ENCODE measurements around the gene ERBB4.

ERBB4 gene

DNA sequence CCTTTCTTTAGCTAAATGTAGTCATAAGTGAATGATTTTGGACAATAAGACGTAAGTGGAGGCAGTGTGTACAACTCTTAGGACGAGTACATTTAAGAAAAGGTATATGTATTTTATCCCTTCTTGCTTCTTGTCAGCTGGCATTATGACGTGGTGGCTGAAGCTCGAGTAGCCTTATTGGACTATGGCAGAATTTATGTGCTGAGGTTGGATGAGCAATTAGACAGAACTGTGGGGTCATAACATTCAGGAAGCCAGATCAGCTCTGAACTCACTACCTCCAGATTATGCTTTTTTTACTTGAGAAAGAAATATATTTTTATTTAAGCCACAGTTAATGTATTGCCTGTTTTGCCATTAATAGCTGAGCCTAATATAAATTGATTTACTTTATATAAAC, 661.5 kb downstream of the ERBB4 start:
- H3K4me3 ChIP-seq (ENCODE audit: low read length), result no peak overlapping the region
- no peak overlapping the region for H3K4me2 ChIP-seq (ENCODE audit: low read length)
- H3K27me3 ChIP-seq (ENCODE audit: control insufficient read depth, low read length), result no peaks in the 10 kb centered on the region
- H4K20me1 ChIP-seq (ENCODE audit: control insufficient read depth, insufficient read depth, low read depth, low read length), result no peaks in the 10 kb centered on the region
- H3K9me3 ChIP-seq (ENCODE audit: control insufficient read depth, insufficient read depth, low read length), result no peaks in the 10 kb centered on the region
- no peaks in the 10 kb centered on the region for H3K79me2 ChIP-seq (ENCODE audit: control insufficient read depth, low read length)
- H3F3A ChIP-seq (ENCODE audit: control insufficient read depth, insufficient read depth), result no peaks in the 10 kb centered on the region
- no peaks in the 10 kb centered on the region for H3K4me1 ChIP-seq (ENCODE audit: control insufficient read depth, low read length)
- H3K36me3 ChIP-seq (ENCODE audit: control insufficient read depth, low read length), result no peaks in the 10 kb centered on the region
- H3K27ac ChIP-seq (ENCODE audit: low read depth, low read length), result no peak overlapping the region
- no peak for TF ChIP-seq EZH2phosphoT487 (IDR thresholded peaks at IDR 0.05; ENCODE audit: borderline replicate concordance, low read length)
- TF ChIP-seq, protein P1, sequence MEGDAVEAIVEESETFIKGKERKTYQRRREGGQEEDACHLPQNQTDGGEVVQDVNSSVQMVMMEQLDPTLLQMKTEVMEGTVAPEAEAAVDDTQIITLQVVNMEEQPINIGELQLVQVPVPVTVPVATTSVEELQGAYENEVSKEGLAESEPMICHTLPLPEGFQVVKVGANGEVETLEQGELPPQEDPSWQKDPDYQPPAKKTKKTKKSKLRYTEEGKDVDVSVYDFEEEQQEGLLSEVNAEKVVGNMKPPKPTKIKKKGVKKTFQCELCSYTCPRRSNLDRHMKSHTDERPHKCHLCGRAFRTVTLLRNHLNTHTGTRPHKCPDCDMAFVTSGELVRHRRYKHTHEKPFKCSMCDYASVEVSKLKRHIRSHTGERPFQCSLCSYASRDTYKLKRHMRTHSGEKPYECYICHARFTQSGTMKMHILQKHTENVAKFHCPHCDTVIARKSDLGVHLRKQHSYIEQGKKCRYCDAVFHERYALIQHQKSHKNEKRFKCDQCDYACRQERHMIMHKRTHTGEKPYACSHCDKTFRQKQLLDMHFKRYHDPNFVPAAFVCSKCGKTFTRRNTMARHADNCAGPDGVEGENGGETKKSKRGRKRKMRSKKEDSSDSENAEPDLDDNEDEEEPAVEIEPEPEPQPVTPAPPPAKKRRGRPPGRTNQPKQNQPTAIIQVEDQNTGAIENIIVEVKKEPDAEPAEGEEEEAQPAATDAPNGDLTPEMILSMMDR (IDR thresholded peaks at IDR 0.05; ENCODE audit: low read depth, low read length, poor library complexity, severe bottlenecking), result no peak
- no peaks in the 10 kb centered on the region for H3K9me2 ChIP-seq (replicated peaks; ENCODE audit: control insufficient read depth, low read length)

DNA sequence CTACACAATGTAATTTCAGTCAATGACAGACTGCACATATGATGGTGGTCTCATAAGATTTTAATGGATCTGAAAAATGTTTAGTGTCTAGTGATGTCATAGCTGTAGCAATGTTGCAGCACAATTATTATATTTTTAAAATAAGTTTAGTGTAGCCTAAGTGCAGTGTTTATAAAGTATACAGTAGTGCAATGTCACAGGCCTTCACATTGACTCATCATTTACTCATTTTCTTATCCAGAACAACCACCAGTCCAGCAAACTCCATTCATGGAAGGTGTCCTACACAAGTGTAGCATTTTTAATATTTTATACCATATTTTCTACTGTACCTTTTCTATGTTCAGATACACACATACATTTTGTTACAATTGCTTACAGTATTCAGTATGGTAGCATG, 663.1 kb downstream of the ERBB4 start:
- Histone ChIP-seq H3F3A (ENCODE audit: control insufficient read depth, insufficient read depth) (no peaks in the 10 kb centered on the region), H4K20me1 (ENCODE audit: control insufficient read depth, insufficient read depth, low read depth, low read length) (no peaks in the 10 kb centered on the region), H3K36me3 (ENCODE audit: control insufficient read depth, low read length) (no peaks in the 10 kb centered on the region), H3K9me3 (ENCODE audit: control insufficient read depth, insufficient read depth, low read length) (no peaks in the 10 kb centered on the region), H3K4me1 (ENCODE audit: control insufficient read depth, low read length) (no peaks in the 10 kb centered on the region), H3K9me2 (replicated peaks; ENCODE audit: control insufficient read depth, low read length) (no peaks in the 10 kb centered on the region), H3K27ac (ENCODE audit: low read depth, low read length) (no peak overlapping the region), H3K27me3 (ENCODE audit: control insufficient read depth, low read length) (no peaks in the 10 kb centered on the region), H3K4me2 (ENCODE audit: low read length) (no peak overlapping the region), H3K79me2 (ENCODE audit: control insufficient read depth, low read length) (no peaks in the 10 kb centered on the region), H3K4me3 (ENCODE audit: low read length) (no peak overlapping the region)
- TF ChIP-seq EZH2phosphoT487 (IDR thresholded peaks at IDR 0.05; ENCODE audit: borderline replicate concordance, low read length), result no peak
- TF ChIP-seq, protein P1 (IDR thresholded peaks at IDR 0.05; ENCODE audit: low read depth, low read length, poor library complexity, severe bottlenecking), result no peak

DNA sequence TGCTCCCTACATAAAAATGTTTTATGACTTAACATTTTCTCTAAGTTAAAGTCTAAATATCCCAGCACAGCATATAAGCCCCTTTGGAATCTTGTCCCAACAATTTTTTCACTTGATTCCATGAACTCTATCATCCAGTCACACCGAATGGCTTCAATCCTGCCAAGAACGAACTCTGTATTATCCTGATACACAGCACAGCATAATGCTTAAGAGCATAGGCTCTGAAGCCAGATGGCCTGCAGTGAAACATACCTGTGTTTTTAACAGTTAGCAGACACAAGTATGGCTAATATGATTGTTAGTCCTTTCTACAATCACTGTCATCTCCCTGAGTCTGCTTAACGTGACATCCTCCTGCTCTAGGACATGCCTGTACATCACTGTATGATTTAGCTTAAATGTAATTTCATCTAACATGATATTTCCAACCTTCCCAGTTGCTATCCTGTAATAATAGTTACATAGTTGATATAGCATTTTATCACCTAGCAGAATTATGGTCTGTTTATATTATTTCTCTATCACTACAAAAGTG, 669.5 kb downstream of the ERBB4 start:
- no peaks in the 10 kb centered on the region for H3F3A ChIP-seq (ENCODE audit: control insufficient read depth, insufficient read depth)
- no peak overlapping the region for H3K4me2 ChIP-seq (ENCODE audit: low read length)
- no peaks in the 10 kb centered on the region for H3K36me3 ChIP-seq (ENCODE audit: control insufficient read depth, low read length)
- H4K20me1 ChIP-seq (ENCODE audit: control insufficient read depth, insufficient read depth, low read depth, low read length), result no peaks in the 10 kb centered on the region
- H3K27ac ChIP-seq (ENCODE audit: low read depth, low read length), result no peak overlapping the region
- no peaks in the 10 kb centered on the region for H3K27me3 ChIP-seq (ENCODE audit: control insufficient read depth, low read length)
- no peaks in the 10 kb centered on the region for H3K9me2 ChIP-seq (replicated peaks; ENCODE audit: control insufficient read depth, low read length)
- TF ChIP-seq, protein P1 (IDR thresholded peaks at IDR 0.05; ENCODE audit: low read depth, low read length, poor library complexity, severe bottlenecking), result no peak
- no peak for TF ChIP-seq EZH2phosphoT487 (IDR thresholded peaks at IDR 0.05; ENCODE audit: borderline replicate concordance, low read length)
- H3K79me2 ChIP-seq (ENCODE audit: control insufficient read depth, low read length), result no peaks in the 10 kb centered on the region
- no peaks in the 10 kb centered on the region for H3K9me3 ChIP-seq (ENCODE audit: control insufficient read depth, insufficient read depth, low read length)
- H3K4me3 ChIP-seq (ENCODE audit: low read length), result no peak overlapping the region
- H3K4me1 ChIP-seq (ENCODE audit: control insufficient read depth, low read length), result no peaks in the 10 kb centered on the region

All from DOHH2 (cell line).